Right kidney (tissue), 9 donors: ENCODE measurements around the gene FLT3.
"Not testable (repeated sequence)": the region's sequence is repeated elsewhere in the genome, so short reads cannot be mapped to it uniquely, and the experiment has no call there.

Source experiments
- DNase-seq: peaks from one replicate; pipeline ENCODE4 v3.0.0-alpha.2; 2016
- long read RNA-seq, 8 donors: transcript quantifications; one replicate each; lab custom pipeline, GENCODE V29; 2026

The FLT3 gene
- long read RNA-seq, donor 1: 0 reads
- long read RNA-seq, donor 2: 0 reads
- long read RNA-seq, donor 3: 0 reads
- long read RNA-seq, donor 4: 0 reads
- long read RNA-seq, donor 5: 0 reads
- long read RNA-seq, donor 6: 0 reads
- long read RNA-seq, donor 7: 0 reads
- long read RNA-seq, donor 8: 0 reads

- DNase-seq: peak; percentile 82
Measured at GRCh38 chr13:28100150-28101121, at the start of gene FLT3. Gene FLT3 (minus strand): TSS chr13:28100576. CDS start chr13:28100510, 66 bp downstream.

GRCh38 chr13:28147495-28147894 lies 47.1 kb upstream of the FLT3 start:
- no peak for DNase-seq

- no peak for DNase-seq
Measured at GRCh38 chr13:28145049-28145448, 44.7 kb upstream of the FLT3 start.

GRCh38 chr13:28141542-28141941 lies 41.2 kb upstream of the FLT3 start:
- not testable (repeated sequence) for DNase-seq

- DNase-seq: no peak
Measured at GRCh38 chr13:28140433-28141125, 40.2 kb upstream of the FLT3 start.

- DNase-seq: peak; percentile 96
Measured at GRCh38 chr13:28138756-28139470, 38.5 kb upstream of the FLT3 start.

- DNase-seq: peak; percentile 97
Measured at GRCh38 chr13:28138012-28138755, 37.8 kb upstream of the FLT3 start, which contains the start of gene PAN3. Gene PAN3 (plus strand): TSS chr13:28138545. CDS start chr13:28138658, 113 bp downstream.

- no peak for DNase-seq
Measured at GRCh38 chr13:28137596-28137995, 37.2 kb upstream of the FLT3 start.

- peak; percentile 8 for DNase-seq
Measured at GRCh38 chr13:28136916-28137315, 36.5 kb upstream of the FLT3 start.

- no peak for DNase-seq
Measured at GRCh38 chr13:28131646-28132045, 31.3 kb upstream of the FLT3 start.

GRCh38 chr13:28129911-28130693 lies 29.7 kb upstream of the FLT3 start:
- DNase-seq: no peak

- no peak for DNase-seq
Measured at GRCh38 chr13:28128926-28129325, 28.6 kb upstream of the FLT3 start.

GRCh38 chr13:28128030-28128429 lies 27.7 kb upstream of the FLT3 start:
- DNase-seq: no peak

- DNase-seq: no peak
Measured at GRCh38 chr13:28121224-28121623, 20.8 kb upstream of the FLT3 start.

GRCh38 chr13:28120317-28120716 lies 19.9 kb upstream of the FLT3 start:
- no peak for DNase-seq

GRCh38 chr13:28117689-28118377 lies 17.5 kb upstream of the FLT3 start:
- DNase-seq: no peak

- no peak for DNase-seq
Measured at GRCh38 chr13:28116736-28117135, 16.4 kb upstream of the FLT3 start.

GRCh38 chr13:28110414-28110813 lies 10.0 kb upstream of the FLT3 start:
- DNase-seq: no peak

- DNase-seq: no peak
Measured at GRCh38 chr13:28106976-28107375, 6.6 kb upstream of the FLT3 start.

GRCh38 chr13:28101886-28102285 lies 1.5 kb upstream of the FLT3 start:
- not testable (repeated sequence) for DNase-seq
